Epidermal melanocyte (primary cell): ENCODE results near the gene CLMP.
"Not testable (repeated sequence)": the region's sequence is repeated elsewhere in the genome, so short reads cannot be mapped to it uniquely, and the experiment has no call there.

ENCODE experiments used
- DNase-seq: peaks from one replicate; pipeline ENCODE4 v3.0.0; 2011; ENCODE audit warnings: low spot score; ENCODE audit not compliant: insufficient read length

Gene CLMP

GRCh38 chr11:123059041-123059920 is 135.8 kb downstream of the CLMP start:
- DNase-seq = not testable (repeated sequence)

GRCh38 chr11:123057661-123058305 is 137.3 kb downstream of the CLMP start:
- DNase-seq = no peak

- DNase-seq = no peak
Observed at GRCh38 chr11:123056835-123057491, 138.1 kb downstream of the CLMP start.

GRCh38 chr11:123055191-123055901 is 139.7 kb downstream of the CLMP start:
- no peak for DNase-seq

GRCh38 chr11:123054301-123055065 is 140.6 kb downstream of the CLMP start:
- DNase-seq = peak; percentile 64

- no peak for DNase-seq
Observed at GRCh38 chr11:123052901-123053721, 141.9 kb downstream of the CLMP start.

GRCh38 chr11:123051634-123052033 is 143.4 kb downstream of the CLMP start:
- DNase-seq = no peak

- no peak for DNase-seq
Observed at GRCh38 chr11:123051146-123051545, 143.9 kb downstream of the CLMP start.

- DNase-seq = no peak
Observed at GRCh38 chr11:123047947-123048293, 147.1 kb downstream of the CLMP start.

GRCh38 chr11:123047266-123047946 is 147.6 kb downstream of the CLMP start:
- no peak for DNase-seq

- DNase-seq = no peak
Observed at GRCh38 chr11:123046473-123047259, 148.4 kb downstream of the CLMP start.

GRCh38 chr11:123045101-123045500 is 149.9 kb downstream of the CLMP start:
- no peak for DNase-seq

GRCh38 chr11:123041185-123041584 is 153.9 kb downstream of the CLMP start:
- DNase-seq = no peak

GRCh38 chr11:123040111-123040432 is 155.0 kb downstream of the CLMP start:
- DNase-seq = no peak

GRCh38 chr11:123035831-123036230 is 159.2 kb downstream of the CLMP start:
- DNase-seq = no peak

GRCh38 chr11:123034597-123034996 is 160.5 kb downstream of the CLMP start:
- no peak for DNase-seq

GRCh38 chr11:123033895-123034294 is 161.2 kb downstream of the CLMP start:
- DNase-seq = no peak

- DNase-seq = no peak
Observed at GRCh38 chr11:123030517-123030916, 164.5 kb downstream of the CLMP start.

- DNase-seq = peak; percentile 61
Observed at GRCh38 chr11:123020968-123021367, 174.1 kb downstream of the CLMP start.
